OCI-LY3 (cell line): ENCODE data around the gene SLX4.

Experiments used
- H2AFZ ChIP-seq: fragments of 200-600, 300-600 bp; shearing (Covaris generic); 2 replicates; pipeline ENCODE4 v1.6.0; 2014; ENCODE audit warnings: antibody characterized with exemption, low read depth, low read length
- H3K27ac ChIP-seq: fragments of 200-600, 300-600 bp; sonication (generic); 2 replicates; pipeline ENCODE4 v1.5.1; 2014; ENCODE audit warnings: mild to moderate bottlenecking, low read length, moderate library complexity, mixed read lengths
- H3K27me3 ChIP-seq: fragments of 200-600, 300-600 bp; sonication (generic); 2 replicates; pipeline ENCODE4 v1.6.1; 2014; ENCODE audit warnings: low read depth, low read length, mixed read lengths
- H3K36me3 ChIP-seq: fragments of 200-600, 300-600 bp; sonication (generic); replicated peaks from 2 replicates; pipeline ENCODE3; 2014; ENCODE audit warnings: low read depth, low read length, mixed read lengths
- H3K4me1 ChIP-seq: fragments of 300-600, 200-600 bp; sonication (generic); 2 replicates; pipeline ENCODE4 v1.6.1; 2014; ENCODE audit warnings: low read length, mixed read lengths
- H3K4me2 ChIP-seq: fragments of 200-600, 300-600 bp; sonication (generic); 2 replicates; pipeline ENCODE4 v1.6.1; 2014; ENCODE audit warnings: low read length, mixed read lengths
- H3K4me3 ChIP-seq: fragments of 300-600, 200-600 bp; sonication (generic); 2 replicates; pipeline ENCODE4 v1.5.1; 2014; ENCODE audit warnings: antibody characterized with exemption, mild to moderate bottlenecking, low read length, moderate library complexity
- H3K79me2 ChIP-seq: fragments of 300-600, 200-600 bp; shearing (Covaris generic); 2 replicates; pipeline ENCODE4 v1.6.1; 2014; ENCODE audit warnings: mild to moderate bottlenecking, low read length, mixed read lengths
- H3K9ac ChIP-seq: fragments of 300-600, 200-600 bp; shearing (Covaris generic); 2 replicates; pipeline ENCODE4 v1.6.0; 2014; ENCODE audit warnings: mild to moderate bottlenecking, low read length, moderate library complexity
- H3K9me3 ChIP-seq: fragments of 200-600, 300-600 bp; shearing (Covaris generic); 2 replicates; pipeline ENCODE4 v1.6.1; 2014; ENCODE audit warnings: low read length, mixed read lengths; ENCODE audit not compliant: insufficient read depth
- H4K20me1 ChIP-seq: fragments of 200-600, 300-600 bp; sonication (generic); 2 replicates; pipeline ENCODE4 v1.6.1; 2016; ENCODE audit warnings: low read length, mixed read lengths; ENCODE audit not compliant: insufficient read depth
- EZH2phosphoT487 ChIP-seq: fragments of 200-600 bp; shearing (Covaris generic); IDR thresholded peaks from 2 replicates; pipeline ENCODE4 v1.6.1; 2018; ENCODE audit warnings: antibody characterized with exemption, mixed run types, low read depth
- TF ChIP-seq, protein P1 (sequence below): fragments of 200-600, 300-600 bp; sonication (generic); IDR thresholded peaks from 2 replicates; pipeline ENCODE4 v1.5.1; 2014; ENCODE audit warnings: antibody characterized with exemption, low read length, low read depth

Gene SLX4

GRCh38 chr16:3589001-3589400, 22.4 kb downstream of the SLX4 start:
- H3K9ac ChIP-seq: no peak overlapping the region

GRCh38 chr16:3587547-3588110, 23.8 kb downstream of the SLX4 start:
- TF ChIP-seq, protein P1, sequence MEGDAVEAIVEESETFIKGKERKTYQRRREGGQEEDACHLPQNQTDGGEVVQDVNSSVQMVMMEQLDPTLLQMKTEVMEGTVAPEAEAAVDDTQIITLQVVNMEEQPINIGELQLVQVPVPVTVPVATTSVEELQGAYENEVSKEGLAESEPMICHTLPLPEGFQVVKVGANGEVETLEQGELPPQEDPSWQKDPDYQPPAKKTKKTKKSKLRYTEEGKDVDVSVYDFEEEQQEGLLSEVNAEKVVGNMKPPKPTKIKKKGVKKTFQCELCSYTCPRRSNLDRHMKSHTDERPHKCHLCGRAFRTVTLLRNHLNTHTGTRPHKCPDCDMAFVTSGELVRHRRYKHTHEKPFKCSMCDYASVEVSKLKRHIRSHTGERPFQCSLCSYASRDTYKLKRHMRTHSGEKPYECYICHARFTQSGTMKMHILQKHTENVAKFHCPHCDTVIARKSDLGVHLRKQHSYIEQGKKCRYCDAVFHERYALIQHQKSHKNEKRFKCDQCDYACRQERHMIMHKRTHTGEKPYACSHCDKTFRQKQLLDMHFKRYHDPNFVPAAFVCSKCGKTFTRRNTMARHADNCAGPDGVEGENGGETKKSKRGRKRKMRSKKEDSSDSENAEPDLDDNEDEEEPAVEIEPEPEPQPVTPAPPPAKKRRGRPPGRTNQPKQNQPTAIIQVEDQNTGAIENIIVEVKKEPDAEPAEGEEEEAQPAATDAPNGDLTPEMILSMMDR: no peak
- no peak for TF ChIP-seq EZH2phosphoT487
- no peaks in the 10 kb centered on the region for H3K9me3 ChIP-seq
- no peak overlapping the region for H3K4me3 ChIP-seq
- no peak overlapping the region for H2AFZ ChIP-seq
- no peaks in the 10 kb centered on the region for H3K27me3 ChIP-seq
- H3K79me2 ChIP-seq: no peaks in the 10 kb centered on the region
- no peaks in the 10 kb centered on the region for H4K20me1 ChIP-seq
- H3K36me3 ChIP-seq: peaks cover 2% of the 10 kb centered on the region
- no peaks in the 10 kb centered on the region for H3K4me1 ChIP-seq
- H3K9ac ChIP-seq: no peak overlapping the region
- no peak overlapping the region for H3K4me2 ChIP-seq
- H3K27ac ChIP-seq: no peak overlapping the region

More at GRCh38 chr16:3589001-3589400, 22.4 kb downstream of the SLX4 start:
- no peaks in the 10 kb centered on the region for H3K27me3 ChIP-seq
- H3K27ac ChIP-seq: no peak overlapping the region
- no peak for TF ChIP-seq EZH2phosphoT487
- TF ChIP-seq, protein P1: no peak
- no peaks in the 10 kb centered on the region for H3K79me2 ChIP-seq
- H2AFZ ChIP-seq: no peak overlapping the region
- peaks cover 2% of the 10 kb centered on the region for H3K36me3 ChIP-seq
- H3K4me2 ChIP-seq: no peak overlapping the region
- no peak overlapping the region for H3K4me3 ChIP-seq
- H4K20me1 ChIP-seq: no peaks in the 10 kb centered on the region
- H3K9me3 ChIP-seq: no peaks in the 10 kb centered on the region
- H3K4me1 ChIP-seq: no peaks in the 10 kb centered on the region

GRCh38 chr16:3584412-3584811, 27.0 kb downstream of the SLX4 start:
- H3K36me3 ChIP-seq: peaks cover 2% of the 10 kb centered on the region
- H3K27me3 ChIP-seq: no peaks in the 10 kb centered on the region
- no peaks in the 10 kb centered on the region for H3K9me3 ChIP-seq
- H4K20me1 ChIP-seq: no peaks in the 10 kb centered on the region
- H3K9ac ChIP-seq: no peak overlapping the region
- TF ChIP-seq, protein P1: no peak
- no peak for TF ChIP-seq EZH2phosphoT487
- peaks cover 4% of the 10 kb centered on the region; the same call in 1 of the 2 replicates for H3K4me1 ChIP-seq
- H2AFZ ChIP-seq: no peak overlapping the region
- no peak overlapping the region for H3K4me2 ChIP-seq
- H3K4me3 ChIP-seq: no peak overlapping the region
- no peaks in the 10 kb centered on the region for H3K79me2 ChIP-seq
- no peak overlapping the region for H3K27ac ChIP-seq

DNA sequence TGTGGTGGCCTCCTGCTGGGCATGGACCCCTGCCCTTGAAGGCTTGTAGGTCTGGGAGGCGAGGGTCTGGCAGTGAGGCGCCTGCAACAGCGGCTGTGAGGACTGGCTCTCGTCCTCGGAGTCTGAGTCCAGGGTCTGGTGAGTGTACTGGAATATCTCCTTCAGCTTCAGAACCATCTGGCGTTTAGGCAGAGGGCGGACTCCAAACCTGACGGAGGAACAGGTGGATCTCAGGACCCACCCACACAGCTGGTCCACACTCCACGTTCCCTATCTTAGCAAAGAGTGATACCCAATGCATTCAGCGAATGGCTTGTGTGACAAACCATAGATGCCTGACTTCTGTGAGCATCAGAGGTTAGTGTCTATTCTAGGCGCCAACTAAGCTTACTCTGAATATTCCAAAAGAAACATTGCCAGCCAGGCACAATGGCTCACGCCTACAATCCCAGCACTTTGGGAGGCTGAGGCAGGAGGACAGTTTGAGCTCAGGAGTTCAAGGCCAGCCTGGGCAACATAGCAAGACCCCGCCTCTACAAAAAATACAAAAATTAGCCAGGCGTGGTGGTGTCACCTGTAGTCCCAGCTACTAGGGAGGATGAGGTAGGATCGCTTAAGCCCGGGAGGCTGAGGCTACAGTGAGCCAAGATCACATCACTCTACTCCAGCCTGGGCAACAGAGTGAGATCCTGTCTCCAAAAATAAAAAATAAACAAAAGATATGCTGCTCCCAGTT, 27.9 kb downstream of the SLX4 start:
- TF ChIP-seq EZH2phosphoT487: no peak
- TF ChIP-seq, protein P1: no peak
- Histone ChIP-seq H3K36me3 (peaks cover 2% of the 10 kb centered on the region), H3K4me3 (no peak overlapping the region)

More for the DNA sequence above, 27.9 kb downstream of the SLX4 start:
- H3K9me3 ChIP-seq: no peaks in the 10 kb centered on the region
- no peaks in the 10 kb centered on the region for H3K27me3 ChIP-seq
- no peaks in the 10 kb centered on the region for H4K20me1 ChIP-seq
- no peak overlapping the region for H3K4me2 ChIP-seq
- no peaks in the 10 kb centered on the region for H3K79me2 ChIP-seq
- no peak overlapping the region for H3K27ac ChIP-seq
- H3K9ac ChIP-seq: no peak overlapping the region
- H3K4me1 ChIP-seq: peaks cover 7% of the 10 kb centered on the region; the same call in 1 of the 2 replicates
- no peak overlapping the region for H2AFZ ChIP-seq
